Measurements from ENCODE around the gene MSRB3. TPM values are rescaled to one million over a fixed set of nuclear protein-coding genes. Genes with fewer than 3 reads are reported as not detected.

MSRB3 gene
- total RNA-seq, 2 donors from 2014 or later: 0.18 TPM; not detected in 1

DNA sequence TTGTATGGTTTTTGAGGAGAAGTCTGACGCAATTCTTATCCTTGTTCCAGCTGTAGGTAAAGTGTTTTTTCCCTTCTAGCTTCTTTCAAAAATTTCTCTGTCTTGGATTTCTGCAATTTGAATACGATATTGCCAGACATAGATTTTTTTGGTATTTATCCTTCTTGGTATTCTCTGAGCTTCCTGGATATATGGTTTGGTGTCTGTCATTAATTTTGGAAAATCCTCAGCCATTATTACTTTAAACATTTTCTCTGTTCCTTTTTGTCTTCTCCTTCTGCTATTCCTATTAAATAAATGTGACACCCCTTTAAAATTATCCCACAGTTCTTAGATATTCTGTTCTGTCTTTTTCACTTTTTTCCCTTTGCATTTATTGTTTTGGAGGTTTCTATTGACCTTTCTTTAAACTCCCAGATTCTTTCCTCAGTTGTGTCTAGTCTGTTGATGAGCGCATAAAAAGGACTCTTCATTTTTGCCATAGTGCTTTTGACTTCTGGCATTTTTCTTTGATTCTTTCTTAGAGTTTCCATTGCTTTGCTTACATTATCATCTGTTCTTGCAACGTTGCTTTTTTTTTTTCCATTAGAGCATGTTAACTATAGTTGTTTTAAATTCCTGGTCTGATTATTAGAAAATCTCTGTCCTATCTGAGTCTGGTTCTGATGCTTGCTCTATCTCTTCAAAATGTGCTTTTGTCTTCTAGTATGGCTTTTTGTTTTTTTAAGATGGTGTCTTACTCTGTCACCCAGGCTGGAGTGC is 129.1 kb downstream of the MSRB3 start:
- Mint-ChIP-seq H3K27ac (no peak overlapping the region), H3K36me3 (no peaks in the 10 kb centered on the region), H3K9me3 (no peaks in the 10 kb centered on the region)

GRCh38 chr12:65408441-65408840 is 130.0 kb downstream of the MSRB3 start:
- ATAC-seq (no peak), DNase-seq (ENCODE audit: low spot score in 2 of 2) (no peak)
- no peaks in the 10 kb centered on the region for H3K36me3 Mint-ChIP-seq
- no peaks in the 10 kb centered on the region for H3K9me3 Mint-ChIP-seq
- no peak overlapping the region for H3K27ac Mint-ChIP-seq

More for the DNA sequence above, 129.1 kb downstream of the MSRB3 start:
- DNase-seq (ENCODE audit: low spot score in 2 of 2) (no peak), ATAC-seq (no peak)

GRCh38 chr12:65409726-65410125 is 131.2 kb downstream of the MSRB3 start:
- DNase-seq (ENCODE audit: low spot score in 2 of 2) (no peak), ATAC-seq (no peak)
- Mint-ChIP-seq H3K27ac (no peak overlapping the region), H3K36me3 (no peaks in the 10 kb centered on the region), H3K9me3 (no peaks in the 10 kb centered on the region)

- Mint-ChIP-seq H3K9me3 (peaks cover 0 to 1% of the 10 kb centered on the region in 2 donors), H3K36me3 (no peaks in the 10 kb centered on the region), H3K27ac (no peak overlapping the region)
- DNase-seq (ENCODE audit: low spot score in 2 of 2) (no peak), ATAC-seq (no peak)
Observed at GRCh38 chr12:65411171-65411570, 132.7 kb downstream of the MSRB3 start.

GRCh38 chr12:65414526-65414925 is 136.0 kb downstream of the MSRB3 start:
- ATAC-seq: no peak
- no peaks in the 10 kb centered on the region for H3K36me3 Mint-ChIP-seq

DNA sequence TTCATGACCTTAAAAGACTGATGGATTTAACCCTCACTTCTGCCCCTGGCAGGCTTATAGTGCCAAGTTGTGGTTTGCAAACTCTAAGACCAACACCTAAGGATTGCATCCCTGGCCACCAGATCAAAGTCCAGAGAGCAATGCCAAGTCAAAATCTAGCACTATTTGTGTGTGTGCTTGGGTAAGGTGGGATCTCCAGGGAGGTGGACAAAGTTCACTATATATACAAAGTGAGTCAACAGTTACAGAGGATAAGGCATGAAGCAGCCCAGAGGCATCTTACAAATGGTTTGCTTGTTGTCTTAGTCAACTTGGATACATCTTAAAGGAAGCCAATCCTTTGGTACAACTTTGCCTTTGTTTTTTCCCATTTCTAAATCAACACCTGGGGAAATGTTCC is 137.3 kb downstream of the MSRB3 start:
- Mint-ChIP-seq H3K27ac (no peak overlapping the region), H3K9me3 (peaks cover 4 to 11% of the 10 kb centered on the region in 2 donors), H3K36me3 (no peaks in the 10 kb centered on the region)
- ATAC-seq: no peak
- no peak for DNase-seq (ENCODE audit: low spot score in 2 of 2)

More at GRCh38 chr12:65414526-65414925, 136.0 kb downstream of the MSRB3 start:
- H3K27ac Mint-ChIP-seq: no peak overlapping the region
- no peak for DNase-seq (ENCODE audit: low spot score in 2 of 2)
- H3K9me3 Mint-ChIP-seq: peaks cover 0 to 4% of the 10 kb centered on the region in 2 donors

DNA sequence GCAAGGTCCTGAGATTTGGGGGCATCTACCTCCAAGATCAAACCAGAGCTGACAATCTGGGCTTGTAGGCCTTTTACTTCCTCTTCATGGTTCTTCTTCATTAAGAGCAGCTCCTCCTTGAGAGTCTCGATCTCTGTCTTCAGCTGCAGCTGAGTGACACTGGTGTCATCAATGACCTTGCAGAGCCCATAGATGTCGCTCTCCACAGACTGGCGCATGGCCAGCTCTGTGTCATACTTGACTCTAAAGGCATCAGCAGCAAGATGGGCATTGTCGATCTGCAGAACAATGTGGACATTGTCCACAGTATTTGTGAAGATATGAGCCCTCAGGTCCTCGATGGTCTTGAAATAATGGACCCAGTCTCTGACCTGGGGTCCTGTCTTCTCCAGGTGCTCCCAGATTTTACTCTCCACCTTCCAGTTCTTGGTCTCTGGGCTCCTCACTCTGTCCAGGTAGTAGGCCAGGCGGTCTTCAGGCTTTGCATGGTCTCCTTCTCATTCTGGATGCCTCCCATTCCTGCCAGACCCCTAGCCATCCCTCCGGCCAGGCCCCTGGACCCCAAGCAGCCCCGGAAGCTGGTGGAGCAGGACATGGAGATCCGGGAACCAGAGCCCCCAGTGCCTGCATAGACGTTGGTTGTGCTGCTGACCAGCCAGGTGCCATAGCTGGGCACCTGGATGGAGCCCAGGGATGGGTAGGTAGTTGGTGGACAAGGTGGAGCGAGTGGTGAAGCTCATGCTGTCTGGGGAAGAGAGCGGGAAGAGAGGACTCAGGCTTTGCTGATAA is 141.0 kb downstream of the MSRB3 start:
- no peak for ATAC-seq
- no peak overlapping the region for H3K27ac Mint-ChIP-seq
- no peak for DNase-seq (ENCODE audit: low spot score in 2 of 2)
- H3K9me3 Mint-ChIP-seq: peaks cover 15 to 21% of the 10 kb centered on the region in 2 donors
- peaks cover 0 to 7% of the 10 kb centered on the region in 2 donors for H3K36me3 Mint-ChIP-seq

DNA sequence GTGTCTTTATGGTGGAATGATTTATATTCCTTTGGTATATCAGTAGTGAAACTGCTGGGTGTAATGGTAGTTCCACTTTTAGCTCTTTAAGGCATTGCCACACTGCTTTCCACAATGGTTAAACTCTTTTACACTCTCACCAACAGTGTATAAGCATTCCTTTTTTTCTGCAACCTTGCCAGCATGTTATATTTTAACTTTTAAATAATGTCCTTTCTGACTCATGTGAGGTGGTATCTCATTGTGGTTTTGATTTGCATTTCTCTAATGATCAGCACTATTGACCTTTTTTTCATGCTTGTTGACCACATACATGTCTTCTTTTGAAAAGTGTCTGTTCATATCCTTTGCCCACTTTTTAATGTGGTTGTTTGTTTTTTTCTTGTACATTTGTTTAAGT is 142.5 kb downstream of the MSRB3 start:
- H3K27ac Mint-ChIP-seq: no peak overlapping the region
- no peak for DNase-seq (ENCODE audit: low spot score in 2 of 2)
- ATAC-seq: no peak
- H3K9me3 Mint-ChIP-seq: peaks cover 15 to 21% of the 10 kb centered on the region in 2 donors
- H3K36me3 Mint-ChIP-seq: peaks cover 0 to 7% of the 10 kb centered on the region in 2 donors

DNA sequence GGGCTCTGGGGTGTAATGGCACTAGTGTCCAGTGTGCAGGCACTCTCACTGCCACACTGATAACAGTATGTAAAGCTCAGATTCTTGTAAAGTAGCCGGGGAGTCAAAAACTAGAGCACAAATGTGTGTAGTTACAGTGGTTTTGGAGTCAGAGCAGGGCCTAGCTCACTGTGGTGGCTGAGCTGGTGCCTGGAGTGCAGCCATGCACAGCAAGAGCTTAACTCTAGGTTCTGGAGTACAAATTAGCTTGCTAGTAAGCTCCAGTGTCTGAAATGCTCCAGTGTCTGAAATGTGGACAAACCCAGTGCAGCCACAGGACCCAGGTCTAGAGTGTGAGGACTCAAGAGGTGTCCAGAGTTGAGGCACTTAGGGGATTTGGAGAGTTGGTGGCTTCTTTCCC is 149.2 kb downstream of the MSRB3 start:
- Mint-ChIP-seq H3K27ac (no peak overlapping the region), H3K36me3 (peaks cover 0 to 5% of the 10 kb centered on the region in 2 donors), H3K9me3 (peaks cover 6 to 8% of the 10 kb centered on the region in 2 donors)
- DNase-seq (ENCODE audit: low spot score in 2 of 2): no peak
- no peak for ATAC-seq

- Mint-ChIP-seq H3K27ac (no peak overlapping the region), H3K9me3 (peaks cover 6 to 8% of the 10 kb centered on the region in 2 donors), H3K36me3 (peaks cover 0 to 5% of the 10 kb centered on the region in 2 donors)
- DNase-seq (ENCODE audit: low spot score in 2 of 2) (no peak), ATAC-seq (no peak)
Observed at GRCh38 chr12:65430006-65430405, 151.5 kb downstream of the MSRB3 start.

GRCh38 chr12:65430571-65431306 is 152.3 kb downstream of the MSRB3 start:
- DNase-seq (ENCODE audit: low spot score in 2 of 2): no peak
- no peak for ATAC-seq
- Mint-ChIP-seq H3K27ac (no peak overlapping the region), H3K9me3 (peaks cover 6 to 8% of the 10 kb centered on the region in 2 donors), H3K36me3 (peaks cover 0 to 5% of the 10 kb centered on the region in 2 donors)

DNA sequence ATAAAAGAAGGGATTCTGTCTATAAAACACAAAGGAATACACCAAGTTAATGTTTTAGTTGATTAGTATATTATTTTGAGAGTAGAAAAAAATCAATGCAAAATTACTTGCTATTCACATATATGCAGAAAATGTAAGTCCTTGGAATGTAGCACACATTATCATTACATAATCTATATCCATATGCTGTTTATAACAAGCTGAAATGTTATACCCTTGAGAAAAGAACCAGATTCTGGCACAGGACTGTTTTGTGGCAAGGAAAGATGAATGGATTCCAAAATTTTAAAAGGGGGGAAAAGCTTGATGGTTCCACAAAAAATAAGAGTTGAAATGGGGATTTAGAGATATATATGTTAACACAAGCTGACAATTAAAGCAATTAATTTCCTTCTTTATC is 153.6 kb downstream of the MSRB3 start:
- H3K9me3 Mint-ChIP-seq: peaks cover 4 to 6% of the 10 kb centered on the region in 2 donors
- no peak overlapping the region for H3K27ac Mint-ChIP-seq
- peaks cover 0 to 2% of the 10 kb centered on the region in 2 donors for H3K36me3 Mint-ChIP-seq
- ATAC-seq (no peak), DNase-seq (ENCODE audit: low spot score in 2 of 2) (no peak)

DNA sequence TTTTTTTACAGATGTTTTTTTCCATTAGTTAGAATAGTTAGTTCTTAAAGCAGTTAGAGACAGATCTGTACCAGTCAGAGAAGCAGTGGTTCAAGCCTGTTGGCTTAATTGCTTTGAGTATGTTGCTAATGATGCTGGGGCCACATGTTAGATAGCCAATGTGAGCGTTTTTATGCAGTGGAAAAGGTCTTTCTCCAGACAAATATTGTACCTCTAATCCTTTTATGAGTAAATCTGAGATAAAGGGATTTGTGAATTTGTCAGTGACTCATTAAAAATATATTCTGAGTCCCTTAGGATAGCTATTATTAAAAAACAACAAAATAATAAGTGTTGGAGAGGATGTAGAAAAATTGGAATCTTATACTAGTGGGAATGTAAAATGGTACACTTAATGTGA is 154.2 kb downstream of the MSRB3 start:
- peaks cover 4 to 6% of the 10 kb centered on the region in 2 donors for H3K9me3 Mint-ChIP-seq
- ATAC-seq (no peak), DNase-seq (ENCODE audit: low spot score in 2 of 2) (no peak)
- no peaks in the 10 kb centered on the region for H3K36me3 Mint-ChIP-seq
- no peak overlapping the region for H3K27ac Mint-ChIP-seq

DNA sequence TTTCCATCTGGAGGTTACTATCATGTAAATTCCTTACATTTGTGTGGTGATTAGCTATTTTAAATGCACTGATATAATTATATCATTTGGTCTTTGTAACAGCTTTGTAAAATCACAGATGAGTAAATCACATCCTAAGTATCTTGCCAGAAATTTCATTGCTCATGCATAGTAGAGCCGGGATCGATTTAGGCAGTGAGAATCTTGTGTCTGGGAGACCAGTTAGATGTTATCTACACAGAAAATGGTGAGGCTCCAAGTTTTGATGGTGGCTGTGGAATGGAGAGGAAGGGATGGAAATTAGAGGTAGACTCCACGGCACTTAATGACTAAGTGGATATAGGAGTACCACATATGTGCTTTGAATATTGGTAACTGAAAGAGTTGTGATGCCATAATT is 156.3 kb downstream of the MSRB3 start:
- DNase-seq (ENCODE audit: low spot score in 2 of 2) (no peak), ATAC-seq (no peak)
- Mint-ChIP-seq H3K36me3 (no peaks in the 10 kb centered on the region), H3K27ac (no peak overlapping the region), H3K9me3 (no peaks in the 10 kb centered on the region)

DNA sequence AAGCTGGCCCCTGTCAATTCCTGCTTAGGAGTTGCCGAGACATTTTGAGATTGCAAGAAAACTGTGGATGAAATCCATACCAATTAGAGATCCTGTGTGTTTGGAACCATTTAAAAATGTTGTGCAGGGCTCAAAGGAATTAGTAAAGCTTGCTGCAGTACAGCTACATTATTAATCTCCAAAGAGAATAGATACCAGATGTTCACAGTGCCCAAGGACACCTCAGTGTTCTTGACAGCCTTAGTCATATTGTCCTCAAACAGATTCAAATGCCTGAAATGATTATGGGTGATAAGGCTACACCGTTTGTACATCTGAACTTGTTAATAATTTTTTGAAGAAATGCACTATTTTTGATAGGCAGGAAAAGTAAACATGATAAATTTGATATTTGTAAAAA is 164.6 kb downstream of the MSRB3 start:
- ATAC-seq (no peak), DNase-seq (ENCODE audit: low spot score in 2 of 2) (no peak)
- Mint-ChIP-seq H3K36me3 (no peaks in the 10 kb centered on the region), H3K9me3 (no peaks in the 10 kb centered on the region), H3K27ac (no peak overlapping the region)

DNA sequence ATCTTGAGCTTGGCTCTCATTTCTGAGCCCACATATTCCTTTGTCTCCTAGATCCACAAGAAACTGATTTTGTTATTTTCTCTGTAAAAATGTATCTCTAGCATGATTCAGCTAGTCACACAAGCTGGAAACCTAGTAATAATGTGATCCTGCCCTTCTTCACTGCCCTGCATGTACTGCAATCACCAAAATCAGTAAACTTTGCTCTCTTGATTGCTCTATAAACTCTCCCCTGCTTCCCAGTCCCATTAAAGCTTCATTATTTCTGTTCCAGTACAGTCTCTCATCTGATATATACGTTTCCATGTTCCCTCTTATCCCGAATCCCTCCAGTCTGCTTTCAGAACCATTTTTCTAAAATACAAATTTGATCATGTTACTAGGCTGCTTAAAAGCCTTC is 166.5 kb downstream of the MSRB3 start:
- ATAC-seq: no peak
- DNase-seq (ENCODE audit: low spot score in 2 of 2): no peak
- Mint-ChIP-seq H3K36me3 (no peaks in the 10 kb centered on the region), H3K9me3 (no peaks in the 10 kb centered on the region), H3K27ac (no peak overlapping the region)

DNA sequence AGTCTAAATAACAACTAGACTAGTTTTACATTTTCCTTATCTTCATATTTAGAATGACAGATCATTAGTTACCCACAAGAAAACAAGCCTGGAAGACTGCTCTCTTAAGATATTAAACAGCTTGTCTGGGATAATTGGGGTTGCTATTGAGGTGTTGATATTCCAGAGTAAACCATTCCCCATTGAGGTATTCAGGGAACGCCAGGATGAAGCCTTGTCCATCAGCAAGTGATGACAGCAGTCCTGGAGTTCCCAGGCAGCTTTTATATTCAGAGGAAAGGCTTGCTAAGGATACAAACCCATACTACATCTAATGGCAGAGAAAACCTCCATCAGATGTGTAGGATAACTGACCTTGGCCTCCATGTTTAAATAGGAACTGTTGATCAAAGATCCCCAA is 168.4 kb downstream of the MSRB3 start:
- H3K9me3 Mint-ChIP-seq: no peaks in the 10 kb centered on the region
- no peak overlapping the region for H3K27ac Mint-ChIP-seq
- DNase-seq (ENCODE audit: low spot score in 2 of 2) (no peak), ATAC-seq (no peak)
- H3K36me3 Mint-ChIP-seq: no peaks in the 10 kb centered on the region
